Brain microvascular endothelial cell (primary cell): ENCODE data around the gene NACA.

Source experiments
- DNase-seq: peaks from one replicate; pipeline ENCODE4 v3.0.0-alpha.2; 2020
- H3K27ac ChIP-seq: fragments of 250-450 bp; sonication (Bioruptor Pico); 2 replicates; pipeline ENCODE4 v1.5.1; 2020; ENCODE audit warnings: mild to moderate bottlenecking, moderate library complexity
- H3K27me3 ChIP-seq: fragments of 250-450 bp; sonication (Bioruptor Pico); replicated peaks from 2 replicates; pipeline ENCODE4 v1.5.1; 2020; ENCODE audit warnings: mild to moderate bottlenecking
- H3K36me3 ChIP-seq: fragments of 250-450 bp; sonication (Bioruptor Pico); replicated peaks from 2 replicates; pipeline ENCODE4 v1.5.1; 2020; ENCODE audit warnings: mild to moderate bottlenecking
- H3K4me3 ChIP-seq: 2 replicates; pipeline ENCODE4 v1.5.1; 2011; ENCODE audit warnings: low read depth, mild to moderate bottlenecking, control low read depth, low read length, moderate library complexity
- in situ Hi-C: cut with HindIII; loops from 2 replicates; pipeline ENCODE4 v1.10.0; 2017; ENCODE audit warnings: low sequenced_read_pairs, low pct_ligation_motif_present
- TF ChIP-seq, protein P1 (sequence below): IDR thresholded peaks from 2 replicates; pipeline ENCODE4 v1.5.1; 2011; ENCODE audit warnings: low read depth, mild to moderate bottlenecking, moderate library complexity, low read length, control low read depth, inconsistent platforms; ENCODE audit errors: missing control alignments

NACA gene

GRCh38 chr12:56670836-56671235 lies 54.3 kb downstream of the NACA start:
- H3K36me3 ChIP-seq: peaks cover 51% of the 10 kb centered on the region

GRCh38 chr12:56668197-56668457 lies 57.0 kb downstream of the NACA start:
- TF ChIP-seq, protein P1, sequence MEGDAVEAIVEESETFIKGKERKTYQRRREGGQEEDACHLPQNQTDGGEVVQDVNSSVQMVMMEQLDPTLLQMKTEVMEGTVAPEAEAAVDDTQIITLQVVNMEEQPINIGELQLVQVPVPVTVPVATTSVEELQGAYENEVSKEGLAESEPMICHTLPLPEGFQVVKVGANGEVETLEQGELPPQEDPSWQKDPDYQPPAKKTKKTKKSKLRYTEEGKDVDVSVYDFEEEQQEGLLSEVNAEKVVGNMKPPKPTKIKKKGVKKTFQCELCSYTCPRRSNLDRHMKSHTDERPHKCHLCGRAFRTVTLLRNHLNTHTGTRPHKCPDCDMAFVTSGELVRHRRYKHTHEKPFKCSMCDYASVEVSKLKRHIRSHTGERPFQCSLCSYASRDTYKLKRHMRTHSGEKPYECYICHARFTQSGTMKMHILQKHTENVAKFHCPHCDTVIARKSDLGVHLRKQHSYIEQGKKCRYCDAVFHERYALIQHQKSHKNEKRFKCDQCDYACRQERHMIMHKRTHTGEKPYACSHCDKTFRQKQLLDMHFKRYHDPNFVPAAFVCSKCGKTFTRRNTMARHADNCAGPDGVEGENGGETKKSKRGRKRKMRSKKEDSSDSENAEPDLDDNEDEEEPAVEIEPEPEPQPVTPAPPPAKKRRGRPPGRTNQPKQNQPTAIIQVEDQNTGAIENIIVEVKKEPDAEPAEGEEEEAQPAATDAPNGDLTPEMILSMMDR: no peak
- H3K4me3 ChIP-seq: no peak overlapping the region
- H3K27me3 ChIP-seq: no peaks in the 10 kb centered on the region
- no peak overlapping the region for H3K27ac ChIP-seq
- DNase-seq: no peak
- H3K36me3 ChIP-seq: peaks cover 63% of the 10 kb centered on the region
- in situ Hi-C loops: no loop called here

More at GRCh38 chr12:56670836-56671235, 54.3 kb downstream of the NACA start:
- Histone ChIP-seq H3K27ac (no peak overlapping the region), H3K27me3 (no peaks in the 10 kb centered on the region), H3K4me3 (no peak overlapping the region)
- TF ChIP-seq, protein P1: no peak
- in situ Hi-C loops: no loop called here
- no peak for DNase-seq
